Osteoblast (primary cell): Measurements from ENCODE around the gene UBE2Z. TPM values are rescaled to one million over a fixed set of nuclear protein-coding genes. Genes with fewer than 3 reads are reported as not detected.
"Not testable (repeated sequence)": the region's sequence is repeated elsewhere in the genome, so short reads cannot be mapped to it uniquely, and the experiment has no call there.

ENCODE experiments used
- DNase-seq: peaks from one replicate; pipeline ENCODE4 v3.0.0; 2011; ENCODE audit warnings: low spot score, mixed read lengths; ENCODE audit not compliant: insufficient read length; ENCODE audit errors: missing footprints
- H2AFZ ChIP-seq: 2 replicates; pipeline ENCODE4 v1.6.0; 2011; ENCODE audit warnings: mild to moderate bottlenecking, low read length
- H3K27ac ChIP-seq: 2 replicates; pipeline ENCODE4 v1.5.1; 2011; ENCODE audit warnings: mild to moderate bottlenecking, low read depth, low read length, moderate library complexity
- H3K27me3 ChIP-seq: 2 replicates; pipeline ENCODE4 v1.6.0; 2012; ENCODE audit warnings: mild to moderate bottlenecking, control low read depth, inconsistent platforms, low read length, moderate library complexity; ENCODE audit not compliant: insufficient read depth
- H3K36me3 ChIP-seq: 2 replicates; pipeline ENCODE4 v1.5.1; 2011; ENCODE audit warnings: mild to moderate bottlenecking, low read length, control low read depth, moderate library complexity; ENCODE audit not compliant: insufficient read depth
- H3K4me1 ChIP-seq: 2 replicates; pipeline ENCODE4 v1.5.1; 2011; ENCODE audit warnings: mild to moderate bottlenecking, low read length, control low read depth, moderate library complexity; ENCODE audit not compliant: insufficient read depth
- H3K4me2 ChIP-seq: 2 replicates; pipeline ENCODE4 v1.6.0; 2011; ENCODE audit warnings: mild to moderate bottlenecking, low read length; ENCODE audit not compliant: insufficient read depth
- H3K4me3 ChIP-seq: fragments of 200-600 bp; sonication (generic); 3 replicates; pipeline ENCODE4 v1.5.1; 2012; ENCODE audit warnings: mild to moderate bottlenecking, low read length, inconsistent platforms; ENCODE audit not compliant: insufficient read depth
- H3K79me2 ChIP-seq: 2 replicates; pipeline ENCODE4 v1.6.0; 2012; ENCODE audit warnings: mild to moderate bottlenecking, low read length, control low read depth, inconsistent platforms; ENCODE audit not compliant: insufficient read depth
- H3K9me3 ChIP-seq: 2 replicates; pipeline ENCODE4 v1.5.1; 2011; ENCODE audit warnings: low read depth, low read length, control low read depth
- H4K20me1 ChIP-seq: 2 replicates; pipeline ENCODE4 v1.6.0; 2012; ENCODE audit warnings: mild to moderate bottlenecking, low read length, control low read depth; ENCODE audit not compliant: insufficient read depth
- CTCF ChIP-seq: IDR thresholded peaks from 2 replicates; pipeline ENCODE4 v1.5.1; 2011; ENCODE audit warnings: mild to moderate bottlenecking, low read depth, low read length, moderate library complexity; ENCODE audit errors: extremely low read depth
- total RNA-seq: library from RNA; depleted of rRNA; stranded (reverse); fragments of >200 nt; gene quantifications from 2 replicates; pipeline ENCODE4 v1.2.3, GENCODE V29; 2012

UBE2Z gene
- total RNA-seq, 1 donor: 98.8 TPM

GRCh38 chr17:48930435-48930873 is 22.2 kb downstream of the UBE2Z start:
- Histone ChIP-seq H3K9me3 (no peaks in the 10 kb centered on the region), H3K4me1 (peaks cover 4% of the 10 kb centered on the region), H3K4me2 (no peak overlapping the region), H3K4me3 (no peak overlapping the region), H3K36me3 (peaks cover 85% of the 10 kb centered on the region), H3K27me3 (no peaks in the 10 kb centered on the region), H3K27ac (no peak overlapping the region), H2AFZ (no peak overlapping the region), H4K20me1 (peaks cover 17% of the 10 kb centered on the region), H3K79me2 (peaks cover 20% of the 10 kb centered on the region)
- no peak for TF ChIP-seq CTCF
- no peak for DNase-seq

GRCh38 chr17:48933035-48933434 is 24.8 kb downstream of the UBE2Z start:
- Histone ChIP-seq H4K20me1 (peaks cover 14% of the 10 kb centered on the region), H3K79me2 (peaks cover 4% of the 10 kb centered on the region), H3K27ac (no peak overlapping the region), H3K4me3 (no peak overlapping the region), H3K9me3 (no peaks in the 10 kb centered on the region), H2AFZ (no peak overlapping the region), H3K36me3 (peaks cover 79% of the 10 kb centered on the region), H3K4me2 (no peak overlapping the region), H3K4me1 (peaks cover 4% of the 10 kb centered on the region), H3K27me3 (no peaks in the 10 kb centered on the region)
- no peak for TF ChIP-seq CTCF
- DNase-seq: peak; percentile 22

- H3K9me3 ChIP-seq: no peaks in the 10 kb centered on the region
- TF ChIP-seq CTCF: no peak
- H3K36me3 ChIP-seq: peaks cover 22% of the 10 kb centered on the region
- H3K27ac ChIP-seq: peak within 1 kb of the TSS; percentile 96
- H3K27me3 ChIP-seq: no peaks in the 10 kb centered on the region
- peak; percentile 99 for DNase-seq
- peak within 1 kb of the TSS; percentile 99 for H2AFZ ChIP-seq
- H3K4me3 ChIP-seq: peak within 1 kb of the TSS; percentile 84
- H3K4me2 ChIP-seq: peak within 1 kb of the TSS; percentile 94
- H3K79me2 ChIP-seq: peaks cover 26% of the 10 kb centered on the region
- H4K20me1 ChIP-seq: no peaks in the 10 kb centered on the region
- H3K4me1 ChIP-seq: peaks cover 14% of the 10 kb centered on the region
These were observed 36.5 kb downstream of the UBE2Z start, which contains the start of gene SNF8 for GRCh38 chr17:48944515-48945260. Gene SNF8, minus strand, starts transcription at chr17:48944842. Its CDS starts 108 bp downstream, at chr17:48944734.

GRCh38 chr17:48945261-48945651 is 37.0 kb downstream of the UBE2Z start:
- H3K27me3 ChIP-seq, DNase-seq, H3K9me3 ChIP-seq, H4K20me1 ChIP-seq: not testable (repeated sequence)
- peaks cover 14% of the 10 kb centered on the region for H3K4me1 ChIP-seq
- peak overlapping the region; percentile 96 for H3K27ac ChIP-seq
- H3K4me2 ChIP-seq: peak overlapping the region; percentile 94
- peak overlapping the region; percentile 84 for H3K4me3 ChIP-seq
- peaks cover 19% of the 10 kb centered on the region for H3K36me3 ChIP-seq
- H3K79me2 ChIP-seq: peaks cover 26% of the 10 kb centered on the region
- peak overlapping the region; percentile 99 for H2AFZ ChIP-seq
